Astrocyte of the cerebellum (primary cell): ENCODE measurements around the gene KCNG2.

Source experiments
- DNase-seq: peaks from one replicate; pipeline ENCODE4 v3.0.0-alpha.2; 2011; ENCODE audit warnings: low read depth
- H3K4me3 ChIP-seq: 2 replicates; pipeline ENCODE4 v1.5.1; 2011; ENCODE audit warnings: mild to moderate bottlenecking, low read depth, low read length, moderate library complexity
- in situ Hi-C: cut with HindIII; loops from 2 replicates; pipeline ENCODE4 v1.10.0; 2017; ENCODE audit warnings: low sequenced_read_pairs
- TF ChIP-seq, protein P1 (sequence below): IDR thresholded peaks from 2 replicates; pipeline ENCODE4 v1.5.1; 2012; ENCODE audit warnings: low read length, low read depth, moderate library complexity, mild to moderate bottlenecking; ENCODE audit errors: missing control alignments

Gene KCNG2

GRCh38 chr18:79911344-79912270, 113.9 kb downstream of the KCNG2 start:
- TF ChIP-seq, protein P1, sequence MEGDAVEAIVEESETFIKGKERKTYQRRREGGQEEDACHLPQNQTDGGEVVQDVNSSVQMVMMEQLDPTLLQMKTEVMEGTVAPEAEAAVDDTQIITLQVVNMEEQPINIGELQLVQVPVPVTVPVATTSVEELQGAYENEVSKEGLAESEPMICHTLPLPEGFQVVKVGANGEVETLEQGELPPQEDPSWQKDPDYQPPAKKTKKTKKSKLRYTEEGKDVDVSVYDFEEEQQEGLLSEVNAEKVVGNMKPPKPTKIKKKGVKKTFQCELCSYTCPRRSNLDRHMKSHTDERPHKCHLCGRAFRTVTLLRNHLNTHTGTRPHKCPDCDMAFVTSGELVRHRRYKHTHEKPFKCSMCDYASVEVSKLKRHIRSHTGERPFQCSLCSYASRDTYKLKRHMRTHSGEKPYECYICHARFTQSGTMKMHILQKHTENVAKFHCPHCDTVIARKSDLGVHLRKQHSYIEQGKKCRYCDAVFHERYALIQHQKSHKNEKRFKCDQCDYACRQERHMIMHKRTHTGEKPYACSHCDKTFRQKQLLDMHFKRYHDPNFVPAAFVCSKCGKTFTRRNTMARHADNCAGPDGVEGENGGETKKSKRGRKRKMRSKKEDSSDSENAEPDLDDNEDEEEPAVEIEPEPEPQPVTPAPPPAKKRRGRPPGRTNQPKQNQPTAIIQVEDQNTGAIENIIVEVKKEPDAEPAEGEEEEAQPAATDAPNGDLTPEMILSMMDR: no peak
- no peak overlapping the region for H3K4me3 ChIP-seq
- DNase-seq: no peak
- in situ Hi-C loops: no loop called here

DNA sequence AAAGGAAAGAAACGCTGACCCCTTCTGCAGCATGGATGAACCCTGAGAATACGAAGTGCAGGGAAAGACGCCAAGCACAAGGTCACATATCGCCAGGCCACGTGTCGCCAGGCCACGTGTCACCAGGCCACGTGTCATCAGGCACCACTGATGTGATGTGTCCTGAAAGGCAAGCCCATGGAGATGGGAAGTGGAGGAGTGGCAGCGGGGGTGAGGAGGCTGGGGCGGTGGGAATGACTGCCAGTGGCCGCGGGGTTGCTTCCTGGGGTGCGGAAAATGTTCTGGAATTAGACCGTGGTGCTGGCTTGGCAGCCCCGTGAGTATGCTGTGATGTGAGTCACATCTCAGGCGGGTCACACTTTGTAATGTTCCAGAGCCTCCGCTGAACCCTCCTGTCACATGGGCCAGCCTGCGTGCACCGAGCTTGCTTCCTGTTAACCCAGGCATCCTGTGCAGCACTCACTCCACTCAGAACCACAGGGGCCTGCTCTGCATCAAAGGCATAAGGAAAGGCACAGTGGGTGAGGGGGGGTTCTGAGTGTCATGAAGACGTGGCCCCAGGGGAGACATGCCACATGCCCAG, 114.8 kb downstream of the KCNG2 start:
- peak; percentile 79 for DNase-seq

GRCh38 chr18:79912994-79913831, 115.5 kb downstream of the KCNG2 start:
- TF ChIP-seq, protein P1: no peak
- in situ Hi-C loops: no loop called here
- DNase-seq: no peak
- H3K4me3 ChIP-seq: no peak overlapping the region

More for the DNA sequence above, 114.8 kb downstream of the KCNG2 start:
- in situ Hi-C loops: no loop called here
- TF ChIP-seq, protein P1: no peak
- no peak overlapping the region for H3K4me3 ChIP-seq

- H3K4me3 ChIP-seq: no peak overlapping the region
- no peak for DNase-seq
- in situ Hi-C loops: no loop called here
- TF ChIP-seq, protein P1: no peak
Observed at GRCh38 chr18:79914614-79915160, 116.9 kb downstream of the KCNG2 start.

- H3K4me3 ChIP-seq: no peak overlapping the region
- TF ChIP-seq, protein P1: no peak
- DNase-seq: no peak
- in situ Hi-C loops: no loop called here
Observed at GRCh38 chr18:79915161-79916127, 117.7 kb downstream of the KCNG2 start.
